HT-29 (cell line): ENCODE data around the gene PPP1R8. TPM values are rescaled to one million over a fixed set of nuclear protein-coding genes. Genes with fewer than 3 reads are reported as not detected.

Experiments used
- DNase-seq: peaks from one replicate; pipeline ENCODE4 v3.0.0-alpha.2; 2015; ENCODE audit warnings: low spot score
- total RNA-seq: library from RNA; depleted of rRNA; stranded (reverse); fragments of >200 nt; shearing (Covaris generic); gene quantifications from 2 replicates; pipeline ENCODE4 v1.2.3, GENCODE V29; 2014

Gene PPP1R8
- total RNA-seq, 1 experiment from 2014 or later, result 58.5 TPM

- no peak for DNase-seq
Measured at GRCh38 chr1:27872059-27872801, 41.6 kb downstream of the PPP1R8 start, which contains the start of gene THEMIS2. TSS of gene THEMIS2 (plus strand) at chr1:27872544. CDS start at chr1:27872572, 28 bp downstream.

DNA sequence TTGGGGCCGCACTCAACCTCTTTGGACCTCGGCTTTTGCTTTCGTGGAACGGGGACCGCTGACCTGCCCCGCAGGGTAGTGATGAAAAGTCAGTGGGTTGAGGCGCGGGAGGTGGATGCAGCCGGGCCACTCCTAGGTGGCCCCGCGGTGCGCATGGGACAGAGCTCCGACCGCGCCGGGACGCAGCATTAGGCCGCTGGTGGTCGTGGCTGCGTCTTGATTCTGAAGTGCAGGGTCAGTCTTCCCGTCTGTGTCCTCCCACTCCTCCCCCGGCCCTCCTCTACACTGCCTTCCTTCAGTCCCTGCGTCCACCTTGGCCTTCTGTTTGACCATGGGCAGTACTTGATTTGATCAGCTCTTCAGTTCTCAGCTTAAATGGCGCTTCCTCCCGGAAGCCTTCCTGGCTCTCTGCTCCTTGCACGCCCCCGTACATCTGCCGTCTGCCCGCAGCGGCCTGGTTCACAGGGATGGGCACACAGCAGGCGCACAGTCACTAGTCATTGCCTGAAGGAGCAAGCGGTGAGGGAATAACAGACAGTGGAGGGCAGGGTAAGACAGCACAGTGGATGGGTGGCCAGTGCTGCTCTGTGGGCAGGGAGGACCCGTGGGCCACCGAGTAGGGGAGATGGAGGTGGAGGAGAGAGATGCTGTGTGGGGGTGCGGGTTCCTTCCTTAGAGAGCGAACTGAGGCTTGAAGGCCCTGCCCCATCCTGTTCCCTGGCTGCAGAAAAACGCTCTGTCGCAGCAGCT lies 42.4 kb downstream of the PPP1R8 start:
- DNase-seq, result no peak

DNA sequence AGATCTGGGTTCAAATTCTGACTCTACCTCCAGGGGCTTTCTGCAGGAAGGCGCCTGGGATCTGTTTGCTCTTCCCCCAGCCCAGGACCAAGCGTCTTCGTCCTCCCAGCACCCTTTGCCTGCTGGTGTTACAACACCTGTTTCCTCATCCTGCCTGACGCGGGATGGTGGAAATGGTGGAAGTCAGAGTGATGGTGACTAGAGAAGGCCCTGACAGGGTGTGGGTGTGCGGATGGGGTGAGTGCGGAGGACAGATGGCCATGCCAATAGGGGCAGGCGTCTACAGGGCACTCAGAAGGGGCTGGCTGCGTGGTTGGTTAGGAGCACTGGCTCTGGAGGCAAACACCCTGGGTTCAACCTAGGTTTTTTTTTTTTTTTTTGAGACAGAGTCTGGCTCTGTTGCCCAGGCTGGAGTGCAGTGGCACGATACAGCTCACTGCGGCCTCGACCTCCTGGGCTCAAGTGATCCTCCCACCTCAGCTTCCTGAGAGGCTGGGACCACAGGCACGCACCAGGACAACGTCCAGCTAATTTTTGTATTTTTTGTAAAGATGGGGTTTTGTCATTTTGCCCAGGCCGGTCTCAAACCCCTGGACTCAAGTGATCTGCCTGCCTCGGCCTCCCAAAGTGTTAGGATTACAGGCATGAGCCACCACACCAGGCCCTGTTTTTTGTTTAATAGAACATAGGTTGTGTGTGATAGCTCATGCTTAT lies 43.2 kb downstream of the PPP1R8 start:
- no peak for DNase-seq

DNA sequence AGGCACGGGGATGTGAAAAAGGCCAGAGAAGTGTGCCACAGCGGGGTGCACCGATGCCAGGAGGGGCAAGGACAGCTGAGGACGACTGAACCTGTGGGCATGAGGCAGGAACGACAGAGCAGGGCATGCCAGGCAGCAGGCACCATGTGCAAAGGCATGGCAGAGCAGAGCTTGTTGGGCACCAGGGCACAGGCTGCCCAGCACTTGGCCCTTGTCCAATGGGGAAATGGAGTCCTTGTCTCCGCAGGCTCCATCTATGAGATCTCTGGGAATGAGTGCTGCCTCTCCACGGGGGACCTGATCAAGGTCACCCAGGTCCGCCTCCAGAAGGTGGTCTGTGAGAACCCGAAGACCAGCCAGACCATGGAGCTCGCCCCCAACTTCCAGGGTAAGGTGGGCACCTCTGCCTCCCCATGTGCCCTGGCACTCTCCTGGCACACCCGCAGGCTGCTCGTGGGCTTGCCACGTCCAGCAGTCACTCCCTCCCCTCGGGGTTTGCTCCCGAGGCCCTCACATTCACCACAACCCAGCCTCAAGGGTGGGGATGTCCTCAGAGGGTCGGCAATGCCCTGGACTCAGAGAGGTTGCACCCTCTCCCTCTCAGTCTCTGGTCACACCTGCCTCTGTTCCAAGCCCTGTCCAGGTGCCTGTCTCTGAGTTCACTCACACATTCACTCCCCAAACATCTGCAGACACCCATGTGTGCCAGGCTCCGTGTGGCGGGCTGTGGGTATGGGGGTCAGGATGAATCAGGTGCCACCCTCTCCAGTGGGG lies 45.9 kb downstream of the PPP1R8 start:
- DNase-seq, result no peak

DNA sequence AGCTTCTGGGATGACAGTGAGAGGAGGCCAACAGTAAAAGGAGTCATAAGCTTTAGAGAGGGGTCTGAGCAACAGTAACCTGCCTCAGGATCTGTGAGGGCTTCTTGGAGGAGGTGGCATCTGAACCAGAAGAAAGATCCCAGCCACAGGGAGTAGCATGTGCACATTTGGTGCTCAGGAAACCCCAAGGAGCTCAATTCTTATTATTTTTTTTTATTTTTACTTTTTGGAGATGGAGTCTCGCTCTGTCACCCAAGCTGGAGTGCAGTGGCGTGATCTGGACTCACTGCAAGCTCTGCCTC lies 46.5 kb downstream of the PPP1R8 start:
- no peak for DNase-seq

GRCh38 chr1:27878039-27878438 lies 47.5 kb downstream of the PPP1R8 start:
- no peak for DNase-seq

- DNase-seq, result no peak
Measured at GRCh38 chr1:27878787-27879335, 48.3 kb downstream of the PPP1R8 start.

- DNase-seq, result no peak
Measured at GRCh38 chr1:27879374-27880082, 48.9 kb downstream of the PPP1R8 start.

GRCh38 chr1:27882543-27882903 lies 51.9 kb downstream of the PPP1R8 start:
- DNase-seq, result no peak

DNA sequence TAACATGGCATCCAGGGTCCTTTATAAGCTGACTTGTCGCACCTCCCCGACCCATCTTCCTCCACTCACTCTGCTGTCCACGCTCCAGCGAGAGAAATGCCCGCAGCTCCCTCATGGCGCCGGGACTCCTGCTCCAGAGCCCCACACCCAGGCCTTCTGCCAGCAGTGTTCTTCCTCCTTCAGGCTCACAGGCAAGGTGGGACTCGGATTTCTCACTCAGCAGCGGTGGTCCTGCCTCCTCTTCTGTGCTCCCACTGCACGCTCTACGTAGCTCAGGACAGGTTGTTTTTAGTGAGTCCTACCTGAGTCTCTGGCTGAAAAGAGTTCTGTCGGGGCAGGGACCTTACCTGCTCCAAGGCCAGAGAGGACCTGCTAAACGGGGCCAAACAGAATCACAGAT lies 53.0 kb downstream of the PPP1R8 start:
- DNase-seq, result no peak

GRCh38 chr1:27884006-27884954 lies 53.7 kb downstream of the PPP1R8 start:
- DNase-seq, result no peak

DNA sequence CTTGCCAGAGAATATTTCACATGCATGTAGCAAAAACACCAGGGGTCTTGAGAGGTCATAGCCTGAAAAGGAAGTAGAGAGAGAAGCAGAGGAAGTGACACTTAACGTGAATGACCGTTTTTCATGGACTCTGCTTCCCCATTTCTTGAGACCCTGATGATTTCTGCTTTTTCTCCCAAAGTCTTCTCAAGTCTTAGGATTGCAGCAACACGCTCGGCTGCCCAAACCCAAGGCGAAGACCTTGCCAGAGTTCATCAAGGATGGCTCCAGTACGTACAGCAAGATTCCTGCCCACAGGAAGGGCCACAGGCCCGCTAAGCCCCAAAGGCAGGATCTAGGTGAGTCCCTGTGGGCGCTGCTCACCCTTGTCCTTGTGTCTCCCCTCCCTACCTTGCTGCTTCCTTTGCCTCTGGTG lies 54.5 kb downstream of the PPP1R8 start:
- DNase-seq, result no peak

DNA sequence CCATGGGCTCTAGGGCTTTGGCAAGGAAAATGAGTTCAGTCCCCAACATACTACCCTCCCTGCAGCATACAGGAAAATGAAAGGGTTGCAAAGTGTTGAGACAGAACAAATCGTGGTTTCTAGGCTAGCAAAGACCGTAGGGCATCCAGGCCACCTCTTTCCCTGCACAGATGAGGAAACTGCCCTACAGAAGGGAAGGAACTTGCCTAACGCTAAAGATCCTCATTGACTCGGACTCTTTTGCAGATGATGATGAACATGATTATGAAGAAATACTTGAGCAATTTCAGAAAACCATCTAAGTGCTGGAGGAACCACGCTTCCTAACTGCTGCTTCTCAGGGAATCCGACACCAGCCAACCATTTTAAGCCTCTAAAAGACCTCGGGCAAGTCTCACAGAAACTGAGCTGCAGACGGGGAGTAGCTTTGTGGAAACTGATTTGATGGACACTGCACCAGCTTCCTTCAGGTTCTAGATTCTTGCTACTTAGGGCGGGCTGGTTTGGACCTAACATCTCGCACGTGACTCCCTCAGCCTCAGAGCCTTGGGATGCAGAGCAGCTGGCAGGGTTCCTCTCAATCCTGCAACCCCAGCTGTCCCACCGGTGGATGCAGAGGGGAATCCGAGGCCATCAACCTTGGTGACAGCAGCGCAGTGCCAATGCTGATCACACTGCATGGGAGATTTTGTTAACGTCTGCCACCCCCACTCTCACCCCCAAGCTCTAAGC lies 55.2 kb downstream of the PPP1R8 start:
- DNase-seq, result no peak

- no peak for DNase-seq
Measured at GRCh38 chr1:27886353-27886679, 55.7 kb downstream of the PPP1R8 start.

- no peak for DNase-seq
Measured at GRCh38 chr1:27886744-27887143, 56.2 kb downstream of the PPP1R8 start.

DNA sequence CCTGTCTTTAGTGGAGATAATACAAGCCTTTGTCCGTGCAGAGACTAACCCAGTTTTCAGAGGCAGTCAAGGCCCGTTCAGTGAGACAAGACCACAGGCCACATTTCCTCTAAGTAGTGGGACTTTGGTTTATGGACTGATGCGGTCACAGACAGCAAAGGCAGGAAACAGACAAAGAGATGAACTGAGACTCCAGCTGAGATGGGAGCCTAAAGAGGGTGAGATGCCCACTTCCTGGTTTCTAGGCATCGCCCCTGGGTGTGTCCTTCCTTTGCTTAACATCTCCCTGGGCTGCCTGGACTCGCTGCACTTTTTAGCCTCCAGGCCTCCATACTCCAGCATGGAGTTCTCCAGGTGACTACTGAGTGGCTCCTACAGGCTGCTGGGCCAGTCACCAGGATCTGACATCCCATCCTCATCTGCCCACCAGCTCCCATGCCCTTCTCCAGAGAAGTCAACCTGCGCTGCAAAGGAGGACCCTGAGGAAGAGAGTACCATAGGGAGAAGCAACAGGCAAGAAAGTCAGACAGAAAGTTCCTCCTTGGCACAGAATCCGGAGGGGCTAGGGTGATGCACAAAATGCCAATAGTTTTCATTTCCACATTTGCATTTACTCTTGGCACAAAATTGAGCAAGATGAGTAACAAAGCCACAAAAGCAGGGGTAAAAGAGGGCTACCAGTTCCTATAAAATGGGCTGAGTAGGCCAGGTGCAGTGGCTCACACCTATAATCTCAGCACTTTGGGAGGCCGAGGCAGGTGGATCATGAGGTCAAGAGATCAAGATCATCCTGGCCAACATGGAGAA lies 56.8 kb downstream of the PPP1R8 start:
- no peak for DNase-seq

GRCh38 chr1:27889506-27889905 lies 58.9 kb downstream of the PPP1R8 start:
- no peak for DNase-seq

DNA sequence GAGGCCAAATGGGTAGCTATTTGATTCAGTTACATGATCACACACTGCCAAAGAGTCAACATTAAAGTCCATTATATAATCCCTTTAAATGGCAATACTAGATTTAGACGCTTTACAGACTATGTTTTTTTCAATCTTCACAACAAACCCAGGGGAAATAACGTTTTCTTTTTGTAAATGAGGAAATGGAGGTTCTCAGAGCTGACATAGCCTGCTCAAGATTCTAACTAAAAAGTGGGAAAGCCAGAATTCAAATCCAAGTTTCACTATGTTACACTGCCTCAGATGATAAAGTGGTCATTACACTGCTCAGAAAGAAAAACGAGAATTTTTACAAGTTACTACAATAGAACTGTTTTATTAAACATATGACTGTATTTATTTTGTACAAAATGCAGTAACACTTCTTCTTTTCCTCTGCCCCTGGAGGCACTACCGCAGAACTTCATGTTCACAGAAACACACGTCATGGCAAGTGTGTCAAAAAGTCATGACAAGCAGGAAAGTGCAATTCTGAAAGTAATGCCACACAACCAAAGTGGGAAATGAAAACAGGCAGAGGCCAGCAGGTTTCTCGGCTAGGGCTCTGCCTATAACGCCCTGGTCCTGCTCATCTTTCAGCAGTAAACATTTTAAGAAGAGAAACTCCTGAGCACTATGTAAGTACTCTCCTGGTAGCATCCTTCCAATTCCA lies 60.8 kb downstream of the PPP1R8 start:
- DNase-seq, result no peak
